Dermis microvascular lymphatic vessel endothelial cell (primary cell): ENCODE measurements around the gene GPC6. TPM values are rescaled to one million over a fixed set of nuclear protein-coding genes. Genes with fewer than 3 reads are reported as not detected.

Experiments used
- DNase-seq, 2 donors: peaks; one replicate each; pipeline versions ENCODE4 v3.0.0 to v3.0.0-alpha.2; 2010; ENCODE audit warnings: low read depth in 2 of 2
- total RNA-seq: library from RNA; depleted of rRNA; stranded (reverse); fragments of >200 nt; gene quantifications from 2 replicates; pipeline ENCODE4 v1.2.1, GENCODE V29; 2014

GPC6 gene
- total RNA-seq, 1 donor from 2014 or later: under 0.01 TPM

DNA sequence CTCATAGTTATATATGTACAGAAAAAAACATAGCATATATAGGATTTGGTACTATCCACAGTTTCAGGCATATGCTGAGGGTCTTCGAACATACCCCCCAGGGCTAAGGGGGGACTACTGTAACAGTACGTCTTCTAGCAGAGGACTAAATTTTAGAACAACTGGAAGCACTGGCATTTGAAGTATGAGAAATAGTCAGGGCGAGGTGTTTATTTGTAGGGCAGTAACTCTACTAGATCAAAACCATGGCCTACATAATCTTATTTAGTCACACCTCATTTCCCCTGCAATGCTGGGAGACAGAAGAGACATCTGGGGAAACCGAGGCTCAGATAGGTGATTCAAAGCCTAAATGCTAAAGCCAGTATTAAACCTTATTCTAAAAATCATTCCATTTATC, 1007.2 kb downstream of the GPC6 start:
- DNase-seq: peak in 1 of 2 donors; percentile 5

GRCh38 chr13:94234738-94235137, 1008.1 kb downstream of the GPC6 start:
- peak; percentile 32 to 55 for DNase-seq

DNA sequence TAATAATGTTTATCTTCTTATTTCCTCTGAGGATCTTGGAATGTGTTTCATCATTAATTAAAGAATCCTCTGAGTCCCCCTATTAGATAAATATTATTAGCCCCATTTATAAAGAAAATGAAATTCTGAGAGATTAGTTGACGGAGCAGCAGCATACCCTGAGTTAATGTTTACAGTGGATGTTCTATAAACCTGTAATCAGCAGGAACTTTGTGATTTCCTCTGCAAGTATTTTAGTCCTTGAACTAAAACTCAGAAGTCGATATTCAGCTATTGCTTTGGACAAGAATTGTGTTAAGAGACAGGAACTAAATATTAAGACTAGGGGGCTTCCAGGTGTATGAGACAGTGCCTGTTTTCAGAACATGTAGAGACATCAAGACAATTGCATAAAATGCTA, 1009.5 kb downstream of the GPC6 start:
- no peak for DNase-seq

- DNase-seq: peak in 1 of 2 donors; percentile 47
Measured at GRCh38 chr13:94236872-94237271, 1010.3 kb downstream of the GPC6 start.

DNA sequence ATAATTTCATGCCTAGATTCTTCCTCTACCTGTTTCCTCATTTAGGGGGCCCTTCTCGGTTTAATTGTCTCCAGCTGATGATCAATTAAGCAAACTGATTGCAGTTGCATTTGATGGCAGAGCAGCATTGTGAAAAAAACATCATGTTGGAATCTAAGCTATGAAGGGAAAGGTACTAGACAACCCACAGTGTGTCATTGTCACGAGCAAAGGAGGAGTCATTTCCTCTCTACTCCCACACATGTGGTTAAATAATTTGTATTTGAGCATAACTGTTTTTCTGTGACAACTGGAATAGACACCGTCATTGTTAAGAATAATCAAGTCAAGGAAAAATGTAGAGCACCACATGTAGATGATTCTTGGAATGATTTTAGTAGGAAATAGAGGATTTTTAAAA, 1012.5 kb downstream of the GPC6 start:
- DNase-seq: peak; percentile 78 to 82

DNA sequence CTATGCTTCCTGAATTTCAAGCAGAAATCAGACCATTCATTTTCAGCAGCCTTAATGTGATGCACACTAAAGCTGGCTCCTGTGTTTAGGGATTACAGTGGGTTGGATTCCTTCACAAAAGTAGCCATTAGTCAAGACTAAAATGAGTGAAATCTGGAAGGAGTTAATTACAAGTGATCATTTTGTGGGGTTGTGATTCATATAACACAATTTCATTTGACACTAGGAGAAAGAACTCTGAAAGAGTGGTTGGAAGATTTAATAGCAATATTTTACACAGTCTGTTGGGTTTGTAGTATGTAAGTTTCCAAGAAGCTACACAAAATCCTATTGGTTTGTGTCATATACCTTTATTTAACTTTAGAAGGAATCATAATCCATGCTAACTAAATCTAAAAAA, 1015.9 kb downstream of the GPC6 start:
- no peak for DNase-seq

GRCh38 chr13:94243551-94243950, 1016.9 kb downstream of the GPC6 start:
- DNase-seq: no peak

DNA sequence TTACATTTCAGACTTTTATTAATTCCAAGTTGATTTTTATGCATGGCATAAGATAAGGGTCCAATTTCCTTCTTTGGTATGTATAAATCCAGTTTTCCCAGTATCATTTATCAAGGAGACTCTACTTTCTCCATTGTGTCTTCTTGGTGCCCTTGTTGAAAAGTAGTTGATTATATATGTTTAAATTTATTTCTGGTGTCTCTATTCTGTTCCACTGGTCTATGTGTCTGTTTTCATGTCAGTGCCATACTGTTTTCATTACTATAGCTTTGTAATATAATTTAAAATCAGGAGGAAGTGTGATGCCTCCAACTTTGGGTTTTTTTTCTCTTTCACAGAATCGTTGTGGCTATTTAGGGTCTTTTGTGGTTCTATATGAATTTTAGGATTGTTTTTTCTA, 1019.9 kb downstream of the GPC6 start:
- no peak for DNase-seq

GRCh38 chr13:94247890-94248289, 1021.3 kb downstream of the GPC6 start:
- no peak for DNase-seq

DNA sequence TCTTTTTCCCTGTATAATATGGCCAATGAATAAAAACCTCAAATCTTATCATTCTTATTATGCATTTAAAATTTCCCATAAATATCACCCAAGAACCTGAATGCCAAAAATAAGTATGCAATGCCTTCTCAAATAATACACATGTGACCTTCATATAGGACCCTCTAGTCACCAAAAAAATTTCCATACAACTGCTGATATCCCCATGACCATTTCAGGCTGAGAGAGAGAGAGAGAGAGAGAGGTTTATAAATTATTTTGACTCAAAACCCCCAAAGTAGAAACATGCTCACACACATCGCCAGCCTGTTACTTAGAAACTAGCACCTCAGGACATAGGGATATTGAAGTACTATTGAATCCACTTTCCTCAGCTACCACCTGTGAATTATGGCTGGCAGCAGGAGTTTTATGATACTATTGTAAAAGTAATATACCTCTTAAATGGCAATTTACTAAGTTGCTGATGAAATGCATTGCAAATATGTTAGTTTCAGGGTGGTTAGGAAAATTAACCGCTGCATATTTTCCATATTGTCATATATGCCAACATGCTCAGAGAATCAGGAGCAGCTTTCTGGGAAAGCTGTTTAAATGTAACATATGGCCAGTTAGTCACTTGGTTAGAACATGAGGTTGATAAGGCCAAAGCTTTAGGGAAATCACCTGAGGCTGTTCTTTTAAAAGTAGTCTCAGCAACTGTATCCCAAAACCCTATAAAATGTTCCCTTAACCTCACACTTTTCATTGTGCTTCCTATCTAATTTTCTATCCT, 1022.0 kb downstream of the GPC6 start:
- DNase-seq: no peak

GRCh38 chr13:94249512-94249911, 1022.9 kb downstream of the GPC6 start:
- no peak for DNase-seq

- no peak for DNase-seq
Measured at GRCh38 chr13:94251831-94252608, 1025.4 kb downstream of the GPC6 start.

DNA sequence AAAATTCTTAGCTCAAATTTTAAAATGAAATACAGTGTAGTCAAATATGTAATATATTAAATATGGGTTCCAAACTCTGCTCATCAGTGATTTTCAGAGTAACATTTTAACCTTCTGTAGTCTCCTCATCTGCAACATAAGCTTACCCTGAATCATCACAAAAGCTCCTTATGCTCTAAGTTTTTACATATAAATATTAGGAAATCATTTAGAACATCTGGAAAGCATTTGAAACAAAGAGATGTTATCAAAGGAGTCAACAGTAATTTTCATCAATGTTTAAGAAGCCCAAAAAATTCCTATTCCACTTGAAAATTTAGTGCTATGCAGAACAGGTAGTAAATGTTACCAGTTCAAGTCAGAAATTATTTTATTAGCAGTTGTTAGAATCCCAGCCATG, 1028.1 kb downstream of the GPC6 start:
- no peak for DNase-seq

GRCh38 chr13:94256721-94257120, 1030.1 kb downstream of the GPC6 start:
- DNase-seq: no peak

GRCh38 chr13:94259984-94260383, 1033.4 kb downstream of the GPC6 start:
- DNase-seq: no peak

- DNase-seq: no peak
Measured at GRCh38 chr13:94261163-94261562, 1034.6 kb downstream of the GPC6 start.

DNA sequence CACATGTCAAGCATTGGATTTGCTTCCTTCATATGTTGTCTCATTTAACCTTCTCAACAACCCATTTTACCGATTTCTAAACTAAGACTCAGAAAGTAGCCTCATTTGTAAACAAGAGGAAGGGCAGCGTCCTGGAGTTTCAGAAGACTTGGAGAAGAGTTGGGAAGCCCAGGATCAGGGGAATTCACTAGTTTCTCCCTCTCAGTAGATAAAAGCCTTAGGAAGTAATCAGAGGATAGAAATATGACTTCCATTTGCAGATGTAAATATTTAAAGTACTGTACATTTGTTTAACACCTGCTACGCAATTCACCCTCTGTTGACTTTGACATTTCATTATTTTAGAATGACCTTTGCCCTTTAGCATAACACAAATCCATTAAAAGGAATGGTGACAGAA, 1036.4 kb downstream of the GPC6 start:
- no peak for DNase-seq

DNA sequence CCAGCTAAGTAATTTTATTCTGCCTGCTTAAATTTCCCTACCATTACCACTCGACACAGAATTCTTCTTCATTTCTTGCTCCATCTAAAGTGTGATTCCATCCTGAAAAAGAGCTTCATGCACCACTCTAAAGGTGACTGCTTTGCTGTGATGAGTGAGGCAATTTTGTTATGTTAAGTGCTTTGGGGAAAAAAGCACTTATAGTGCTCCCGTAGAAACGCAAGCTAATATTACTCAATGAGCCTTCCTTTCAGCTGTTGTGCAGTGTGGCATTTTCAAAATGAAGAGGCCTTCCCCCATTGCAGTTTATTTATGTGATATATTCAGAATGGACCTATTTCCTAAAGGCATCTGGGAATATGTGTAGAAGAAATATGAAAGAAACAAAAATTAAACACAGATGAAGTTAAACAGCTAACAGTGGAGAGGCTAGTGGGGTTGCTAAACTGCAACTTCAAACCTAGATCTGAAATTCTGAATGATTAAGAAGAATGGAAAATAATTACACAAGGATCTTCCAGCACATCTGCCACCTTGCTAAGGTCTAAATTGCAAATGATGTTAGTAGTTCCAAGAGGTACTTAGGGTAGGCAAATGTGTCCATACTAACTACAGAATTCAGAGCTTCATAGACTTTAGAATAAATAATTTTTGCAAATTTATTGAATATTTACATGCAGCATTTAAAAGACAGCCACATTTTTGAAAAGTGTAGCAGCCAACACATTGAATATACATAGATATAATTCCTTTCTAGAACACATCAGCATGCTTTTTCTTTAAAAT, 1041.2 kb downstream of the GPC6 start:
- DNase-seq: no peak

GRCh38 chr13:94268661-94269060, 1042.1 kb downstream of the GPC6 start:
- DNase-seq: no peak

DNA sequence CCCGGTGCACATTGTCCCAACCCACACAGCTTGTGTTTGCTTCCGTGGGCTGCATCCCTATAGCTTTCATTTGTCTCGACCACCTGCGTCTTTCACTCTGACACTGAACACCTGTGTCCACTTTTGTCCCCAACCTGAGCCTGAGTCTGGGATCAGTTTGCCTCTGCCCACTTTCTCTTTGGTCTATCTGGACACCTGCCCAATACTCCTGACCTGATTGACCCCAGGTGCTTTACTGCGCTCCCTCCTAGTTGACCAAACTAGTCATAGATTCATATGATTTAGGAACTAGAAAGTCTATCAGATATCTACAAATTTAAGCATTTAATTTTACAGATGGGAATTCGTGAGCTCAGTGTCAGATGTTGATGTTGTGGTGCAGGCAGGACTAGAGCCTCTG, 1043.0 kb downstream of the GPC6 start:
- DNase-seq: no peak

DNA sequence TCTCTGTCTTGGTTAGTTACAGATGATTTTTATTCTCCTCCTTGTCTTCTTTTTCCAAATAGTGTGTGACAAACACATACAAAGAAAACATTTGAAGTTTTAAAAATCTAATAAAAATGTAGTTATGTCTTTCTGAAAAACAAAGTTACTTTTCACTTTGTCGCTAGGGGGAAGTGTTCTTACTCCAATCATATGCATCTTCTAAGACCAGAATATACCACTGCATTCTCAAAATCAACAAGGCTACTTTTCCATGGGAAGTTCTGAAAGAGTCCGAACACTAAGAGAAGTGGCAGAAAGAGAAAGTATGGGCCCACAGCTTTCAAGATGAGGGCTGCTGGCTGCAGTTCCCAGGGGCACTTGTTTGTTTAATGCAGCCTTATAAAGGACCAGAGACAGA, 1043.9 kb downstream of the GPC6 start:
- DNase-seq: no peak

GRCh38 chr13:94272038-94272437, 1045.4 kb downstream of the GPC6 start:
- DNase-seq: no peak
